Measurements from ENCODE around the gene RPL37A.

GRCh38 chr2:216498070-216498378, 620 bp upstream of the RPL37A start:
- TF ChIP-seq CTCF (IDR thresholded peaks at IDR 0.05; ENCODE audit: low read length) = no peak
- no peak for TF ChIP-seq EZH2 (optimal IDR thresholded peaks at IDR 0.05; ENCODE audit: low read depth, low read length)

Measured in MM.1S (cell line).